Endothelial cell of umbilical vein (primary cell): ENCODE results near the gene YTHDC2. TPM values are rescaled to one million over a fixed set of nuclear protein-coding genes. Genes with fewer than 3 reads are reported as not detected.

Experiments used
- BruUV-seq: library from RNA; stranded (reverse); fragments of 400-500 nt; replicated peaks from 2 replicates; lab custom pipeline; 2021; lab: Mats Ljungman, UMichigan
- CTCF ChIA-PET: fragments of 300-600, 350-600 bp; sonication (Branson Sonifier 250); formaldehyde crosslinking; loops from one replicate; lab custom pipeline; 2021; ENCODE audit warnings: antibody characterized with exemption, inconsistent platforms; lab: Charles Lee
- POLR2A ChIA-PET: fragments of 300-600, 350-600 bp; sonication (Branson Sonifier 250); formaldehyde crosslinking; loops from one replicate; lab custom pipeline; 2021; ENCODE audit warnings: antibody characterized with exemption, inconsistent platforms; lab: Charles Lee
- DNase-seq: peaks from one replicate; pipeline ENCODE4 v3.0.0-alpha.2; 2011; ENCODE audit warnings: low read depth, low spot score
- FAIRE-seq: peaks from 2 replicates; lab custom pipeline; 2011; peaks lifted over from hg19 to GRCh38; lab: Jason Lieb, UNC
- H2AFZ ChIP-seq: 2 replicates; pipeline ENCODE4 v1.6.0; 2012; ENCODE audit warnings: low read depth, low read length, control low read depth, inconsistent platforms
- H3K27ac ChIP-seq: 2 replicates; pipeline ENCODE4 v1.5.1; 2011; ENCODE audit warnings: low read depth, mild to moderate bottlenecking, control low read depth, low read length, moderate library complexity; ENCODE audit not compliant: insufficient read depth
- H3K27me3 ChIP-seq, 2 experiments: 2 replicates each; pipeline versions ENCODE4 v1.6.0 to v1.6.1; 2011; ENCODE audit warnings: low read length in 2 of 2, mixed read lengths in 1 of 2; ENCODE audit not compliant: control insufficient read depth in 2 of 2, insufficient read depth in 2 of 2
- H3K36me3 ChIP-seq, 2 experiments: 2 replicates in 1 of 2; 3 replicates in 1 of 2; pipeline ENCODE4 v1.5.1; 2011; ENCODE audit warnings: low read length in 2 of 2, mild to moderate bottlenecking in 1 of 2, moderate library complexity in 1 of 2; ENCODE audit not compliant: control insufficient read depth in 2 of 2, insufficient read depth in 2 of 2; ENCODE audit errors: extremely low read depth in 1 of 2
- H3K4me1 ChIP-seq: 3 replicates; pipeline ENCODE4 v1.5.1; 2011; ENCODE audit warnings: mild to moderate bottlenecking, low read length; ENCODE audit not compliant: control insufficient read depth, insufficient read depth; ENCODE audit errors: extremely low read depth
- H3K4me2 ChIP-seq: 2 replicates; pipeline ENCODE4 v1.6.1; 2011; ENCODE audit warnings: low read length, control low read depth, mixed read lengths; ENCODE audit not compliant: insufficient read depth
- H3K4me3 ChIP-seq, 3 experiments: fragments of 200-600 bp in 1 of 3; sonication (generic), shearing (Covaris generic) in 1 of 3; replicated peaks in 1 of 3; 2 replicates each; pipeline ENCODE4 v1.5.1; 2011 to 2016; ENCODE audit warnings: control low read depth in 3 of 3, low read length in 3 of 3, mild to moderate bottlenecking in 2 of 3, inconsistent platforms in 1 of 3, low read depth in 1 of 3, moderate library complexity in 1 of 3; ENCODE audit not compliant: insufficient read depth in 1 of 3
- H3K79me2 ChIP-seq: 2 replicates; pipeline ENCODE4 v1.6.0; 2012; ENCODE audit warnings: low read length, inconsistent platforms; ENCODE audit not compliant: control insufficient read depth, insufficient read depth
- H3K9ac ChIP-seq: replicated peaks from 2 replicates; pipeline ENCODE3; 2011; ENCODE audit warnings: low read length, control low read depth; ENCODE audit not compliant: insufficient read depth; ENCODE audit errors: extremely low read depth
- H3K9me1 ChIP-seq: replicated peaks from 3 replicates; pipeline ENCODE4 v1.6.0; 2011; ENCODE audit warnings: mild to moderate bottlenecking, low read length; ENCODE audit not compliant: control insufficient read depth, insufficient read depth; ENCODE audit errors: extremely low read depth
- H3K9me3 ChIP-seq: replicated peaks from 2 replicates; pipeline ENCODE4 v1.5.1; 2012; ENCODE audit warnings: low read length, inconsistent platforms; ENCODE audit not compliant: control insufficient read depth, insufficient read depth
- H4K20me1 ChIP-seq: replicated peaks from 2 replicates; pipeline ENCODE3; 2011; ENCODE audit warnings: mild to moderate bottlenecking, low read length; ENCODE audit not compliant: control insufficient read depth, insufficient read depth; ENCODE audit errors: extremely low read depth
- EZH2 ChIP-seq: IDR thresholded peaks from 2 replicates; pipeline ENCODE4 v1.6.1; 2012; ENCODE audit warnings: borderline replicate concordance, low read depth, mild to moderate bottlenecking, moderate library complexity, low read length, inconsistent platforms; ENCODE audit not compliant: severe bottlenecking
- FOS ChIP-seq: IDR thresholded peaks from 2 replicates; pipeline ENCODE4 v1.6.1; 2011; ENCODE audit warnings: mild to moderate bottlenecking, low read length, moderate library complexity, borderline replicate concordance; ENCODE audit not compliant: insufficient read depth
- GATA2 ChIP-seq: IDR thresholded peaks from 2 replicates; pipeline ENCODE4 v1.7.0; 2011; ENCODE audit warnings: low read depth, mild to moderate bottlenecking, moderate library complexity, mixed read lengths, low read length; ENCODE audit not compliant: insufficient read length, insufficient read depth
- JUN ChIP-seq: IDR thresholded peaks from 2 replicates; pipeline ENCODE4 v1.6.1; 2011; ENCODE audit warnings: borderline replicate concordance, low read depth; ENCODE audit not compliant: insufficient read length, insufficient read depth
- MAX ChIP-seq: IDR thresholded peaks from 2 replicates; pipeline ENCODE4 v1.6.1; 2011; ENCODE audit not compliant: insufficient read depth, insufficient read length
- MYC ChIP-seq: IDR thresholded peaks from one replicate; pipeline ENCODE4 v1.6.1; 2011; ENCODE audit warnings: mild to moderate bottlenecking, low read depth, low read length
- POLR2A ChIP-seq: IDR thresholded peaks from 2 replicates; pipeline ENCODE4 v1.6.1; 2012; ENCODE audit warnings: low read depth, mild to moderate bottlenecking, control low read depth, low read length
- POLR2AphosphoS5 ChIP-seq: IDR thresholded peaks from 2 replicates; pipeline ENCODE4 v1.6.1; 2012; ENCODE audit warnings: low read depth, mild to moderate bottlenecking, control low read depth, low read length, moderate library complexity; ENCODE audit not compliant: insufficient read depth
- dilution Hi-C: fragments of 300-500 bp; cut with MboI; formaldehyde crosslinking; loops from one replicate; pipeline ENCODE4 v1.15.0; 2019; ENCODE audit warnings: low sequenced_read_pairs; ENCODE audit not compliant: extremely low pct_ligation_motif_present
- intact Hi-C: fragments of 100-400 bp; cut with micrococcal nuclease; formaldehyde crosslinking; loops from one replicate; pipeline ENCODE4 v1.10.0; 2022
- polyA plus RNA-seq, 4 experiments: library from polyadenylated mRNA; depleted of rRNA in 3 of 4; stranded (reverse) in 3 of 4; unstranded in 1 of 4; fragments of >200 nt; gene quantifications; 2 replicates each; pipeline versions ENCODE4 v1.2.1 to v1.2.3, GENCODE V29; 2011 to 2012; ENCODE audit warnings: missing spikeins in 1 of 4
- total RNA-seq: library from RNA; stranded (reverse); gene quantifications from 2 replicates; pipeline ENCODE4 v1.2.3, GENCODE V29; 2021
- TF ChIP-seq, protein P1 (sequence below), 2 donors: IDR thresholded peaks; 1 replicate in 1 of 2; 2 replicates in 1 of 2; pipeline ENCODE4 v1.5.1; 2011; ENCODE audit warnings: low read length in 2 of 2, mild to moderate bottlenecking in 2 of 2, moderate library complexity in 2 of 2, control low read depth in 1 of 2, inconsistent platforms in 1 of 2, low read depth in 1 of 2; ENCODE audit not compliant: insufficient read depth in 1 of 2; ENCODE audit errors: extremely low read depth in 1 of 2

YTHDC2 gene
- total and polyA plus RNA-seq, 2 donors (not counting 3 experiments of a cell fraction or from before 2014, with no cell fraction given), result 7.6 to 40.7 TPM

DNA sequence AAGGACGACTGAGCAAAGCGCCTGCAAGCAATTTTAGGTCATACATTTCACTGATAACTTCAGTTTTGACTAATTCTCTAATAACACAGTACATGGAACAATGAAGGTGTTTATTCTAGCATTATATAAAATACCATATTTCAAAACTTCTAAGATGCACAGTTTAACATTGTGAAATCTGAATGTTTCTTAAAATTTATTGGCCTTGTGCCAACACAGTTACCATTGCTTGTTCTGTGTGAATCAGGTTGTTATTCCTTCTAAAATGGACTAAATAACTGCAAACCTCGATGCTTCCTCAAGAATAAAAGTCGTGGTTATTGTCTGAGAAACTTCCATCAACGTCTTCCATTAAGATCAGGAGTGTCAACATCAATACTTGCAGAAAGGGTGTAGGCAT, 33.3 kb upstream of the YTHDC2 start:
- POLR2A ChIA-PET, result no interaction called here
- TF ChIP-seq MYC, result no peak
- TF ChIP-seq POLR2A, result no peak
- no peak for TF ChIP-seq EZH2
- TF ChIP-seq POLR2AphosphoS5, result no peak
- TF ChIP-seq, protein P1, sequence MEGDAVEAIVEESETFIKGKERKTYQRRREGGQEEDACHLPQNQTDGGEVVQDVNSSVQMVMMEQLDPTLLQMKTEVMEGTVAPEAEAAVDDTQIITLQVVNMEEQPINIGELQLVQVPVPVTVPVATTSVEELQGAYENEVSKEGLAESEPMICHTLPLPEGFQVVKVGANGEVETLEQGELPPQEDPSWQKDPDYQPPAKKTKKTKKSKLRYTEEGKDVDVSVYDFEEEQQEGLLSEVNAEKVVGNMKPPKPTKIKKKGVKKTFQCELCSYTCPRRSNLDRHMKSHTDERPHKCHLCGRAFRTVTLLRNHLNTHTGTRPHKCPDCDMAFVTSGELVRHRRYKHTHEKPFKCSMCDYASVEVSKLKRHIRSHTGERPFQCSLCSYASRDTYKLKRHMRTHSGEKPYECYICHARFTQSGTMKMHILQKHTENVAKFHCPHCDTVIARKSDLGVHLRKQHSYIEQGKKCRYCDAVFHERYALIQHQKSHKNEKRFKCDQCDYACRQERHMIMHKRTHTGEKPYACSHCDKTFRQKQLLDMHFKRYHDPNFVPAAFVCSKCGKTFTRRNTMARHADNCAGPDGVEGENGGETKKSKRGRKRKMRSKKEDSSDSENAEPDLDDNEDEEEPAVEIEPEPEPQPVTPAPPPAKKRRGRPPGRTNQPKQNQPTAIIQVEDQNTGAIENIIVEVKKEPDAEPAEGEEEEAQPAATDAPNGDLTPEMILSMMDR (IDR thresholded peaks at IDR 0.05; ENCODE audit: extremely low read depth in 1 of 2, insufficient read depth in 1 of 2, low read depth in 1 of 2, low read length in 2 of 2), result no peak
- TF ChIP-seq FOS, result no peak
- no peak for TF ChIP-seq JUN
- no peak for TF ChIP-seq MAX
- no peak for TF ChIP-seq GATA2
- DNase-seq, result no peak

More for the DNA sequence above, 33.3 kb upstream of the YTHDC2 start:
- dilution Hi-C loops (no loop called here), intact Hi-C loops (no loop called here)
- H3K36me3 ChIP-seq, result no peaks in the 10 kb centered on the region
- H4K20me1 ChIP-seq, result peaks cover 5% of the 10 kb centered on the region
- H3K9ac ChIP-seq, result no peak overlapping the region
- H3K4me1 ChIP-seq, result no peaks in the 10 kb centered on the region
- H3K4me3 ChIP-seq, result no peak overlapping the region
- no peaks in the 10 kb centered on the region for H3K79me2 ChIP-seq
- no TSS peak for BruUV-seq
- peaks cover 6 to 9% of the 10 kb centered on the region in 2 experiments for H3K27me3 ChIP-seq
- no peaks in the 10 kb centered on the region for H3K9me3 ChIP-seq
- CTCF ChIA-PET, result no interaction called here
- H3K4me2 ChIP-seq, result no peak overlapping the region
- no peak overlapping the region for H3K27ac ChIP-seq
- H3K9me1 ChIP-seq, result no peaks in the 10 kb centered on the region
- H2AFZ ChIP-seq, result no peak overlapping the region
- no peak for FAIRE-seq
